Epithelial cell of proximal tubule (primary cell): Measurements from ENCODE around the gene MGARP. TPM values are rescaled to one million over a fixed set of nuclear protein-coding genes. Genes with fewer than 3 reads are reported as not detected.

Experiments used
- DNase-seq: peaks from one replicate; pipeline ENCODE4 v3.0.0-alpha.2; 2011; ENCODE audit warnings: low read depth
- H3K4me3 ChIP-seq: 2 replicates; pipeline ENCODE4 v1.5.1; 2011; ENCODE audit warnings: low read depth, mild to moderate bottlenecking, low read length
- CTCF ChIP-seq: conservative IDR thresholded peaks from 2 replicates; pipeline ENCODE4 v1.5.1; 2012; ENCODE audit warnings: low read depth, mild to moderate bottlenecking, low read length
- total RNA-seq: library from RNA; depleted of rRNA; stranded (reverse); fragments of >200 nt; gene quantifications from 2 replicates; pipeline ENCODE4 v1.2.3, GENCODE V29; 2015

MGARP gene
- total RNA-seq, 1 donor from 2014 or later, result 1.5 TPM

DNA sequence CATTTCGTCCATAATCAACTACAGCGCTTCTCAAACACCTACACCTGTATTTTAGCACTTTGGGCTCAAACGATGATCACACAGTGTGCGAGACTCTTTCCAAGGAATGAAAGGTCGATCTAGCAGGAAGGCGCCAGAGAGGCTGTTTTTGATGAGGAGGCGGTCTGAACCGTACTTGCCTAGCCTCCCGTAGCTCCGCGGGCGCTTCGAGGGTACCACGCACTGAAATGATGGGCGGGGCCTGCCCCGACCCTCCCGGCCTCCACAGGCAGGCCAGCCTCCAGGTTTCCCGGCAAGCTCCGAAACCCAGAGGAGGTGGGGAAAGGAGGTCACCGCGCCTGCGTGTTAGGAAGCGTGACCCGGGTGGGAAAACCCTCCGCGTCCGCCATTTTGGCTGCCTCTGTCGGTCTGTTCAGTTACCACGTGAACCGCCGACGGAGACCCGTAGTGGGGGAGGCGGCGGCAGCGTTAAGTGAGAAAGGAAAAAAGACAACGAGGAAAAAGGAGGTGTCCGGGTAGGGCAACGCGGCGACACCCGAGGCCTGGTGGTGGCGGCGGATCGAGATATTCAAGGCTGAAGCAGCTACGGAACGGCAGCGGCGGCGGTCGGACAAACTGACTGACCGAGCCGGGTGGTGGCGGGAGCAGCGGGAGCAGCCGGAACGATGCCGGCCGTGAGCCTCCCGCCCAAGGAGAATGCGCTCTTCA, 21.2 kb upstream of the MGARP start, which contains the start of gene NAA15:
Gene NAA15, plus strand, starts transcription at position 393 of the 708 bp plus-strand sequence. Its CDS starts 273 bp downstream, at position 666.
- DNase-seq, result peak; percentile 72
- peak within 1 kb of the TSS; percentile 86 for H3K4me3 ChIP-seq
- no peak for TF ChIP-seq CTCF

DNA sequence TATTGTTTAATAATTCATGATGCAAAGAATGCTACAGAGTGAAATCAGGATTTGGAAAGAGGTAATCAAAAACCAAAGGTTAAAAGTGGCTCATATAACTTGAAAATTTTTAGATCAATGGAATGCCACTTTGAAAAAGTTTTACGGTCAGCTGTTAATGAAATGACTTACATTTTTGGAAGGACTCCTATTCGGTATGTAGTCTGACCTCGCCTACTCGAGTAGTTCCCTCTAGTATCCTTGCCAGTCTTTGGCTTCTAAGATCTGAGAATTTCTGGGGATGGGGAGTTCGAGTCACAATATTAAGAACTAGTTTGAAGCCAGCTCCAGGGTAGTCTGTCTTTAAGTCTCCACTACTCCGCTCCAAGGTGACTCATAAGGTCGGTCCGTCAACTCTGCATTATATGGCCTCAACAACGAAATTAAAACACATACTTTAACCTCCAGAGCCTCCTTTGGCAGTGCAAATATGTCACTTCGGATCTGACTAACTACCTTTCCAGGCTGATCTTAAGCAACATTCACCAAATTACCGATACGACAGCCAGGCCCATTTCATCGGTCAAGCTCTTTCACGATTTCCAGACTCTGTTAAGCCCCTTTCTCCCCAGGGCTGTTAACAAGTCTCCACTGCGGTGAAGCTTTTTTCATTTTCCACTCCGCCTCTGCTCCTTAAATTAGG, 20.5 kb upstream of the MGARP start:
- TF ChIP-seq CTCF, result no peak
- DNase-seq, result peak; percentile 40
- H3K4me3 ChIP-seq, result peak overlapping the region; percentile 86

- DNase-seq, result no peak
- no peak for TF ChIP-seq CTCF
- peak overlapping the region; percentile 86 for H3K4me3 ChIP-seq
These were observed 19.5 kb upstream of the MGARP start for GRCh38 chr4:139299536-139299935.

GRCh38 chr4:139297001-139297410, 17.0 kb upstream of the MGARP start:
- no peak for TF ChIP-seq CTCF
- no peak for DNase-seq
- no peak overlapping the region for H3K4me3 ChIP-seq

GRCh38 chr4:139295942-139296299, 15.9 kb upstream of the MGARP start:
- no peak for TF ChIP-seq CTCF
- no peak for DNase-seq
- peak overlapping the region; percentile 88 for H3K4me3 ChIP-seq

DNA sequence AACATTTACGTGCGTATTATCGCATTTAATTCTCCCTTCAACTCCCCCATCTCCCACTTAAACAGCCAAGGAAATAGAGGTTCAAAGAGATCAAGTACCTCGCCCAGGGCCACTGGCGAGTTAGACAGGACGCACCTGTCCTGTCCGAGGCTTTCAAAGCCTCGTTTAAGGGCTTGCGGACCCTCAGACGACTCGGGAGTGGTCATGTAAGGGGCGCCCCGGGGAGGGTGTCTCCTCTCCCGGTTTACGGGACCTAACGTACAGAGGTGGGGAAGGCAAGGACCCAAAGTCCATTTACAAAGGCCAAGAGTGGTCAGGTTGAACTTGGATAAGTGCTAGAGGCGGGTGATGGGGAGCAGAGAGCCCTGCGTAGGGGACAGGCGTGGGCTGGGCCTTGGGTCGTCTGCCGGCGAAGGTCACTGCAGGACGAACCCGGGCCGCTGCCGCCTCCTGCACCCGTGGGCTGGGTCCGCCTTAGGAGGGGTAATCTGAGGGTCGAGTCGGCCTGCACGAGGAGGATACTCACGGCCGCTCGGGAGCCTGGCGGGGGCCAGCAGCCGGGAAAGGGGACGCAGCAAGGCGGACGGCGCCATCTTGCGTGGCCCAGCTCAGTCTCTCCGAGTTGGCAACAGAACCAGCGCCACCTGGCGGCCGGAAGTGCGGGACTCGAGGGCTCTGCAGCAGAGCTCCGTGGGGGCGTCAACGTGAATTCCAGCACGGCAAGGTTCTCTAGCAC, 15.3 kb upstream of the MGARP start:
- H3K4me3 ChIP-seq, result peak overlapping the region; percentile 88
- DNase-seq, result peak; percentile 44

More for the DNA sequence above, 15.3 kb upstream of the MGARP start:
- peak; percentile 95 for TF ChIP-seq CTCF
